ENCODE measurements around the gene MT1F.

DNA sequence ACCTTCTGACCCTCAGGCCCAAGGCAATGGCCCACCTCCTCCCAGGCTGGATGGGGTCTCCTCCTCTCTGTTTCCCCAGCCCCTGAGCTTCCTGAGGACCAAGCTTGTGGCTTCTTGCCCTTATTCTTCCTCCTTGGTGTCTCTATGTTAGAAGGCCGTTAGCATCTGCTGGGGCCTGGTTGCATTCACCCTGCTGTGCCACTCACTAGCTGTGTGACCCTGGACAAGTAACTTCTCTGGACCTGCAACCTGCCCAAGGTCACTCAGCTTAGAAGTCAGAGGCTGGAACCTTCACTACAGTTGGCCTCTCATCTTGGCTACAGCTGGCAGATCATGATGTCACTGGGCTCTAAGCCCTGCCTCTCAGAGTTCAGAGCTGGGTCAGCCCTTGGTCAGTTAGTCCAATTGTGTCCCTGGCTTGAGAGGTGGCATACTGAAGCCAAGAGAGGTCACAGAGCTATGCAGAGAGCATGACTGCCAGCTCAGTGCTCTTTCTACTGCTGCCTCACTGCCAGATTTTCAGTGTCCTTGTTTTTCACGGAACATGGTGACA is 46.4 kb upstream of the MT1F start:
- no peak for TF ChIP-seq POLR2A (IDR thresholded peaks at IDR 0.05; ENCODE audit: low read depth, low read length)
- TF ChIP-seq POLR2AphosphoS5 (IDR thresholded peaks at IDR 0.05; ENCODE audit: low read depth, low read length) = no peak
- TF ChIP-seq TAF1 (IDR thresholded peaks at IDR 0.05; ENCODE audit: borderline replicate concordance, low read depth, low read length) = no peak
